ENCODE measurements around the gene TMEM258. TPM values are rescaled to one million over a fixed set of nuclear protein-coding genes. Genes with fewer than 3 reads are reported as not detected.

Gene TMEM258
- total and polyA plus RNA-seq, 9 of the 15 experiments (the other 6 are each of a cell fraction or from before 2014, with no cell fraction given): 97.2 to 856 (median 231) TPM

GRCh38 chr11:61812736-61813411, 20.5 kb upstream of the TMEM258 start (continued):
- TF ChIP-seq, protein P1, sequence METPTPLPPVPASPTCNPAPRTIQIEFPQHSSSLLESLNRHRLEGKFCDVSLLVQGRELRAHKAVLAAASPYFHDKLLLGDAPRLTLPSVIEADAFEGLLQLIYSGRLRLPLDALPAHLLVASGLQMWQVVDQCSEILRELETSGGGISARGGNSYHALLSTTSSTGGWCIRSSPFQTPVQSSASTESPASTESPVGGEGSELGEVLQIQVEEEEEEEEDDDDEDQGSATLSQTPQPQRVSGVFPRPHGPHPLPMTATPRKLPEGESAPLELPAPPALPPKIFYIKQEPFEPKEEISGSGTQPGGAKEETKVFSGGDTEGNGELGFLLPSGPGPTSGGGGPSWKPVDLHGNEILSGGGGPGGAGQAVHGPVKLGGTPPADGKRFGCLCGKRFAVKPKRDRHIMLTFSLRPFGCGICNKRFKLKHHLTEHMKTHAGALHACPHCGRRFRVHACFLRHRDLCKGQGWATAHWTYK (CRISPR knock-in tag; IDR thresholded peaks at IDR 0.05): no peak
- TF ChIP-seq GABPB2 (CRISPR knock-in tag; conservative IDR thresholded peaks at IDR 0.05): no peak
- no peak for TF ChIP-seq TAF1 (IDR thresholded peaks at IDR 0.05; ENCODE audit: control insufficient read depth, extremely low read depth, insufficient read depth, low read length, severe bottlenecking)
- TF ChIP-seq PRDM10 (IDR thresholded peaks at IDR 0.05; ENCODE audit: partially characterized antibody): no peak
- TF ChIP-seq, protein P2, sequence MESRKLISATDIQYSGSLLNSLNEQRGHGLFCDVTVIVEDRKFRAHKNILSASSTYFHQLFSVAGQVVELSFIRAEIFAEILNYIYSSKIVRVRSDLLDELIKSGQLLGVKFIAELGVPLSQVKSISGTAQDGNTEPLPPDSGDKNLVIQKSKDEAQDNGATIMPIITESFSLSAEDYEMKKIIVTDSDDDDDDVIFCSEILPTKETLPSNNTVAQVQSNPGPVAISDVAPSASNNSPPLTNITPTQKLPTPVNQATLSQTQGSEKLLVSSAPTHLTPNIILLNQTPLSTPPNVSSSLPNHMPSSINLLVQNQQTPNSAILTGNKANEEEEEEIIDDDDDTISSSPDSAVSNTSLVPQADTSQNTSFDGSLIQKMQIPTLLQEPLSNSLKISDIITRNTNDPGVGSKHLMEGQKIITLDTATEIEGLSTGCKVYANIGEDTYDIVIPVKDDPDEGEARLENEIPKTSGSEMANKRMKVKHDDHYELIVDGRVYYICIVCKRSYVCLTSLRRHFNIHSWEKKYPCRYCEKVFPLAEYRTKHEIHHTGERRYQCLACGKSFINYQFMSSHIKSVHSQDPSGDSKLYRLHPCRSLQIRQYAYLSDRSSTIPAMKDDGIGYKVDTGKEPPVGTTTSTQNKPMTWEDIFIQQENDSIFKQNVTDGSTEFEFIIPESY (CRISPR knock-in tag; IDR thresholded peaks at IDR 0.05): no peak
- peak; percentile 33; the same call in 1 of the 2 replicates for TF ChIP-seq SUPT5H (IDR thresholded peaks at IDR 0.05)
- no peak for TF ChIP-seq NR4A1 (CRISPR knock-in tag; IDR thresholded peaks at IDR 0.05)
- TF ChIP-seq NR4A1 (tag; IDR thresholded peaks at IDR 0.05): no peak
- TF ChIP-seq RBBP5 (IDR thresholded peaks at IDR 0.05; ENCODE audit: borderline replicate concordance, insufficient read depth, low read length, poor library complexity, severe bottlenecking): no peak
- TF ChIP-seq E2F3 (CRISPR knock-in tag; IDR thresholded peaks at IDR 0.05): 0 out of 2 replicates have a peak, but pooled peaks have one; percentile 12
- TF ChIP-seq, protein P3, sequence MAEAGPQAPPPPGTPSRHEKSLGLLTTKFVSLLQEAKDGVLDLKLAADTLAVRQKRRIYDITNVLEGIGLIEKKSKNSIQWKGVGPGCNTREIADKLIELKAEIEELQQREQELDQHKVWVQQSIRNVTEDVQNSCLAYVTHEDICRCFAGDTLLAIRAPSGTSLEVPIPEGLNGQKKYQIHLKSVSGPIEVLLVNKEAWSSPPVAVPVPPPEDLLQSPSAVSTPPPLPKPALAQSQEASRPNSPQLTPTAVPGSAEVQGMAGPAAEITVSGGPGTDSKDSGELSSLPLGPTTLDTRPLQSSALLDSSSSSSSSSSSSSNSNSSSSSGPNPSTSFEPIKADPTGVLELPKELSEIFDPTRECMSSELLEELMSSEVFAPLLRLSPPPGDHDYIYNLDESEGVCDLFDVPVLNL (CRISPR knock-in tag; IDR thresholded peaks at IDR 0.05; ENCODE audit: low read depth): no peak
- TF ChIP-seq SP1 (CRISPR knock-in tag; IDR thresholded peaks at IDR 0.05): no peak
- peak; percentile 52; the same call in 1 of the 2 replicates for TF ChIP-seq POLR2A (conservative IDR thresholded peaks at IDR 0.05)
- TF ChIP-seq ZNF175 (CRISPR knock-in tag; IDR thresholded peaks at IDR 0.05; ENCODE audit: low read depth): no peak
- no peak for TF ChIP-seq RBM17 (IDR thresholded peaks at IDR 0.05; ENCODE audit: borderline replicate concordance, low read depth, low read length)
- TF ChIP-seq ARNT (IDR thresholded peaks at IDR 0.05): no peak
- no peak for TF ChIP-seq PTBP1 (IDR thresholded peaks at IDR 0.05; ENCODE audit: low read depth, low read length)
- TF ChIP-seq PHB2 (IDR thresholded peaks at IDR 0.05; ENCODE audit: low read depth): no peak
- no peak for TF ChIP-seq SP2 (IDR thresholded peaks at IDR 0.05; ENCODE audit: extremely low read depth, low read depth, low read length, poor library complexity, severe bottlenecking)
- no peak for TF ChIP-seq ZNF217 (CRISPR knock-in tag; IDR thresholded peaks at IDR 0.05)
- no peak for TF ChIP-seq MECOM (CRISPR knock-in tag; IDR thresholded peaks at IDR 0.05)

All from K562 (cell line).